HG03025 (cell line): ENCODE data around the gene CNIH3.

Experiments used
- ATAC-seq: cut with Tn5 transposase; IDR thresholded peaks from one replicate; pipeline ENCODE4 v1.9.1; 2021; ENCODE audit warnings: mild to moderate bottlenecking, moderate library complexity; ENCODE audit not compliant: unreplicated experiment, low FRiP score

Gene CNIH3

GRCh38 chr1:224713228-224713627, 97.1 kb downstream of the CNIH3 start:
- no peak for ATAC-seq

GRCh38 chr1:224714553-224714952, 98.4 kb downstream of the CNIH3 start:
- no peak for ATAC-seq

GRCh38 chr1:224718470-224719053, 102.4 kb downstream of the CNIH3 start:
- no peak for ATAC-seq

- ATAC-seq, result no peak
Measured at GRCh38 chr1:224719716-224720115, 103.6 kb downstream of the CNIH3 start.

- ATAC-seq, result no peak
Measured at GRCh38 chr1:224720216-224720615, 104.1 kb downstream of the CNIH3 start.

GRCh38 chr1:224721000-224721399, 104.9 kb downstream of the CNIH3 start:
- no peak for ATAC-seq

- no peak for ATAC-seq
Measured at GRCh38 chr1:224722838-224723237, 106.7 kb downstream of the CNIH3 start.

- ATAC-seq, result no peak
Measured at GRCh38 chr1:224724566-224724965, 108.4 kb downstream of the CNIH3 start.

GRCh38 chr1:224726441-224727182, 110.5 kb downstream of the CNIH3 start:
- no peak for ATAC-seq

- ATAC-seq, result no peak
Measured at GRCh38 chr1:224727351-224728289, 111.5 kb downstream of the CNIH3 start.

- no peak for ATAC-seq
Measured at GRCh38 chr1:224730540-224730939, 114.4 kb downstream of the CNIH3 start.

- ATAC-seq, result no peak
Measured at GRCh38 chr1:224730965-224731364, 114.8 kb downstream of the CNIH3 start.

GRCh38 chr1:224731633-224732032, 115.5 kb downstream of the CNIH3 start:
- no peak for ATAC-seq

- no peak for ATAC-seq
Measured at GRCh38 chr1:224732377-224733026, 116.4 kb downstream of the CNIH3 start.

GRCh38 chr1:224733027-224733911, 117.2 kb downstream of the CNIH3 start:
- peak; percentile 54 for ATAC-seq

GRCh38 chr1:224734261-224734935, 118.3 kb downstream of the CNIH3 start:
- ATAC-seq, result no peak

- no peak for ATAC-seq
Measured at GRCh38 chr1:224735159-224735558, 119.0 kb downstream of the CNIH3 start.

- ATAC-seq, result no peak
Measured at GRCh38 chr1:224736619-224737352, 120.7 kb downstream of the CNIH3 start.

- ATAC-seq, result no peak
Measured at GRCh38 chr1:224737353-224737727, 121.2 kb downstream of the CNIH3 start.
